Activated CD8-positive, alpha-beta T cell treated with anti-CD3 and anti-CD28 coated beads for 36 hours (primary cell): ENCODE data around the gene CD248. TPM values are rescaled to one million over a fixed set of nuclear protein-coding genes. Genes with fewer than 3 reads are reported as not detected.

ENCODE experiments used
- ATAC-seq: fragments of 200-7000 bp; cut with Tn5 transposase; one replicate; pipeline ENCODE4 v1.10.0; 2021; ENCODE audit warnings: mild to moderate bottlenecking, moderate library complexity
- CTCF ChIA-PET: fragments of 350-600 bp; sonication (Branson Sonifier 250); formaldehyde crosslinking; loops from one replicate; lab custom pipeline; 2021; ENCODE audit warnings: antibody characterized with exemption; lab: Charles Lee
- POLR2A ChIA-PET: fragments of 350-600 bp; sonication (Branson Sonifier 250); formaldehyde crosslinking; loops from one replicate; lab custom pipeline; 2021; ENCODE audit warnings: antibody characterized with exemption; lab: Charles Lee
- DNase-seq: peaks from one replicate; pipeline ENCODE4 v3.0.0-alpha.2; 2020
- H3K27ac Mint-ChIP-seq: one replicate; pipeline ENCODE4 v1.8.0; 2021; ENCODE audit warnings: mild to moderate bottlenecking, mixed read lengths
- H3K27me3 Mint-ChIP-seq: one replicate; pipeline ENCODE4 v1.8.0; 2021; ENCODE audit warnings: mixed read lengths
- H3K36me3 Mint-ChIP-seq: one replicate; pipeline ENCODE4 v1.8.0; 2021; ENCODE audit warnings: low read depth, mixed read lengths
- H3K4me1 Mint-ChIP-seq: one replicate; pipeline ENCODE4 v1.8.0; 2021; ENCODE audit warnings: low read depth, mixed read lengths
- H3K4me3 Mint-ChIP-seq: one replicate; pipeline ENCODE4 v1.8.0; 2021; ENCODE audit warnings: mild to moderate bottlenecking, moderate library complexity, mixed read lengths
- H3K9me3 Mint-ChIP-seq: one replicate; pipeline ENCODE4 v1.8.0; 2021; ENCODE audit warnings: mixed read lengths
- CTCF ChIP-seq: fragments of 200-600 bp; IDR thresholded peaks from one replicate; pipeline ENCODE4 v1.8.0; 2022; ENCODE audit warnings: antibody characterized with exemption, mild to moderate bottlenecking
- intact Hi-C: fragments of 100-400 bp; cut with micrococcal nuclease; formaldehyde crosslinking; loops from one replicate; pipeline ENCODE4 v1.10.0; 2022
- total RNA-seq, 2 experiments: library from RNA; stranded (reverse); gene quantifications; one replicate each; pipeline ENCODE4 v1.2.3, GENCODE V29; 2021

The CD248 gene
- total RNA-seq, 2 experiments from 2014 or later: 16.3 to 16.8 TPM

- ATAC-seq (peak; percentile 17), DNase-seq (no peak)
- peaks cover 1% of the 10 kb centered on the region for H3K27me3 Mint-ChIP-seq
- peak overlapping the region; percentile 19 for H3K4me3 Mint-ChIP-seq
- intact Hi-C loops: loop anchor here (5.0 kb wide), 1 partner anchor 60 kb away; no protein-coding TSS in a partner anchor
- peaks cover 25% of the 10 kb centered on the region for H3K4me1 Mint-ChIP-seq
- CTCF ChIA-PET: interaction anchor here (0.7 to 3.8 kb wide), 13 partner anchors 9 to 502 kb away, joined by 3 to 37 read pairs (median 5); partner anchors contain the start of genes B4GAT1, CD248, RAB1B and TMEM151A
- no peaks in the 10 kb centered on the region for H3K9me3 Mint-ChIP-seq
- POLR2A ChIA-PET: interaction anchor here (0.7 to 7.8 kb wide), 6 partner anchors 9 to 63 kb away, joined by 3 to 76 read pairs (median 4); partner anchors contain the start of genes BRMS1, RAB1B and TMEM151A
- peaks cover 2% of the 10 kb centered on the region for H3K36me3 Mint-ChIP-seq
- no peak overlapping the region for H3K27ac Mint-ChIP-seq
- no peak for TF ChIP-seq CTCF
Observed at GRCh38 chr11:66281776-66282467, 34.9 kb downstream of the CD248 start.

GRCh38 chr11:66281001-66281400, 35.8 kb downstream of the CD248 start:
- H3K27ac Mint-ChIP-seq: no peak overlapping the region
- no peak overlapping the region for H3K4me3 Mint-ChIP-seq
- no peaks in the 10 kb centered on the region for H3K9me3 Mint-ChIP-seq
- ChIA-PET POLR2A (interaction anchor here (0.8 to 7.8 kb wide), 5 partner anchors 11 to 43 kb away, joined by 3 to 76 read pairs (median 4); partner anchors contain the start of gene RAB1B), CTCF (interaction anchor here (1.0 to 3.8 kb wide), 6 partner anchors 8 to 501 kb away, joined by 3 to 37 read pairs (median 5); partner anchors contain the start of genes RAB1B and YIF1A)
- peaks cover 7% of the 10 kb centered on the region for H3K36me3 Mint-ChIP-seq
- peaks cover 1% of the 10 kb centered on the region for H3K27me3 Mint-ChIP-seq
- intact Hi-C loops: loop anchor here (5.0 kb wide), 1 partner anchor 59 kb away; no protein-coding TSS in a partner anchor
- peaks cover 22% of the 10 kb centered on the region for H3K4me1 Mint-ChIP-seq
- no peak for DNase-seq
- TF ChIP-seq CTCF: no peak
- ATAC-seq: no peak

- peaks cover 22% of the 10 kb centered on the region for H3K4me1 Mint-ChIP-seq
- peaks cover 1% of the 10 kb centered on the region for H3K27me3 Mint-ChIP-seq
- POLR2A ChIA-PET: interaction anchor here (0.8 to 7.8 kb wide), 5 partner anchors 10 to 44 kb away, joined by 3 to 76 read pairs (median 4); partner anchors contain the start of gene RAB1B
- H3K36me3 Mint-ChIP-seq: peaks cover 8% of the 10 kb centered on the region
- intact Hi-C loops: loop anchor here (5.0 kb wide), 1 partner anchor 58 kb away; no protein-coding TSS in a partner anchor
- DNase-seq (no peak), ATAC-seq (no peak)
- no peak for TF ChIP-seq CTCF
- CTCF ChIA-PET: interaction anchor here (1.0 to 3.8 kb wide), 4 partner anchors 9 to 32 kb away, joined by 3 to 37 read pairs (median 4); partner anchors contain the start of genes RAB1B and YIF1A
- H3K9me3 Mint-ChIP-seq: no peaks in the 10 kb centered on the region
- no peak overlapping the region for H3K27ac Mint-ChIP-seq
- no peak overlapping the region for H3K4me3 Mint-ChIP-seq
Observed at GRCh38 chr11:66280428-66280827, 36.4 kb downstream of the CD248 start.

- H3K9me3 Mint-ChIP-seq: no peaks in the 10 kb centered on the region
- no peak for TF ChIP-seq CTCF
- no peak for ATAC-seq
- ChIA-PET POLR2A (interaction anchor here (0.6 to 7.8 kb wide), 3 partner anchors 9 to 791 kb away, joined by 3 to 76 read pairs (median 3); partner anchors contain the start of gene RAB1B), CTCF (interaction anchor here (1.5 kb wide), 1 partner anchor 33 kb away, joined by 3 read pairs; no protein-coding TSS in a partner anchor)
- peaks cover 1% of the 10 kb centered on the region for H3K27me3 Mint-ChIP-seq
- no peak for DNase-seq
- no peak overlapping the region for H3K27ac Mint-ChIP-seq
- peaks cover 16% of the 10 kb centered on the region for H3K36me3 Mint-ChIP-seq
- peaks cover 22% of the 10 kb centered on the region for H3K4me1 Mint-ChIP-seq
- H3K4me3 Mint-ChIP-seq: peak overlapping the region; percentile 61
- intact Hi-C loops: no loop called here
Observed at GRCh38 chr11:66279092-66279734, 37.6 kb downstream of the CD248 start.
